ENCODE measurements around the gene DYRK3.

The DYRK3 gene

GRCh38 chr1:206684003-206684402 is 48.7 kb downstream of the DYRK3 start:
- DNase-seq (ENCODE audit: low read depth): no peak

- DNase-seq (ENCODE audit: low read depth): peak; percentile 71
Measured at GRCh38 chr1:206684478-206685333, 49.4 kb downstream of the DYRK3 start, which contains the start of gene MAPKAPK2. MAPKAPK2 (plus strand) TSS chr1:206684905; CDS start chr1:206685230, 325 bp downstream.

- no peak for DNase-seq (ENCODE audit: low read depth)
Measured at GRCh38 chr1:206685334-206685768, 50.0 kb downstream of the DYRK3 start.

- DNase-seq (ENCODE audit: low read depth): peak; percentile 32
Measured at GRCh38 chr1:206685769-206686477, 50.6 kb downstream of the DYRK3 start.

GRCh38 chr1:206686478-206687249 is 51.3 kb downstream of the DYRK3 start:
- no peak for DNase-seq (ENCODE audit: low read depth)

- no peak for DNase-seq (ENCODE audit: low read depth)
Measured at GRCh38 chr1:206687251-206687914, 52.0 kb downstream of the DYRK3 start.

GRCh38 chr1:206687915-206688442 is 52.6 kb downstream of the DYRK3 start:
- DNase-seq (ENCODE audit: low read depth): no peak

- DNase-seq (ENCODE audit: low read depth): no peak
Measured at GRCh38 chr1:206690516-206690915, 55.2 kb downstream of the DYRK3 start.

- no peak for DNase-seq (ENCODE audit: low read depth)
Measured at GRCh38 chr1:206691604-206692003, 56.3 kb downstream of the DYRK3 start.

GRCh38 chr1:206693029-206693428 is 57.7 kb downstream of the DYRK3 start:
- no peak for DNase-seq (ENCODE audit: low read depth)

- no peak for DNase-seq (ENCODE audit: low read depth)
Measured at GRCh38 chr1:206693592-206693991, 58.3 kb downstream of the DYRK3 start.

- no peak for DNase-seq (ENCODE audit: low read depth)
Measured at GRCh38 chr1:206694171-206695124, 59.1 kb downstream of the DYRK3 start.

- DNase-seq (ENCODE audit: low read depth): no peak
Measured at GRCh38 chr1:206695733-206696132, 60.4 kb downstream of the DYRK3 start.

GRCh38 chr1:206696812-206697585 is 61.7 kb downstream of the DYRK3 start:
- DNase-seq (ENCODE audit: low read depth): no peak

GRCh38 chr1:206698011-206698410 is 62.7 kb downstream of the DYRK3 start:
- no peak for DNase-seq (ENCODE audit: low read depth)
